Fibroblast of lung (primary cell): ENCODE data around the gene GPC5. TPM values are rescaled to one million over a fixed set of nuclear protein-coding genes. Genes with fewer than 3 reads are reported as not detected.
A peak's percentile ranks its signal among the peaks of the same experiment; 100 is the strongest.

Source experiments
- DNase-seq, 2 donors: peaks; one replicate each; pipeline versions ENCODE4 v3.0.0 to v3.0.0-alpha.2; 2010; ENCODE audit warnings: low read depth in 2 of 2
- H2AFZ ChIP-seq: 2 replicates; pipeline ENCODE4 v1.5.1; 2012; ENCODE audit warnings: low read length, control low read depth, inconsistent platforms
- H3K27ac ChIP-seq: 2 replicates; pipeline ENCODE4 v1.5.1; 2011; ENCODE audit warnings: low read length, control low read depth; ENCODE audit not compliant: insufficient read depth
- H3K27me3 ChIP-seq: 2 replicates; pipeline ENCODE4 v1.5.1; 2011; ENCODE audit warnings: mild to moderate bottlenecking, low read length; ENCODE audit not compliant: control insufficient read depth, insufficient read depth
- H3K36me3 ChIP-seq: 2 replicates; pipeline ENCODE4 v1.5.1; 2011; ENCODE audit warnings: low read length; ENCODE audit not compliant: control insufficient read depth, insufficient read depth
- H3K4me1 ChIP-seq: 2 replicates; pipeline ENCODE4 v1.5.1; 2011; ENCODE audit warnings: low read length; ENCODE audit not compliant: control insufficient read depth, insufficient read depth; ENCODE audit errors: extremely low read depth
- H3K4me2 ChIP-seq: 2 replicates; pipeline ENCODE4 v1.5.1; 2011; ENCODE audit warnings: low read length, control low read depth; ENCODE audit not compliant: insufficient read depth; ENCODE audit errors: extremely low read depth
- H3K4me3 ChIP-seq, 4 experiments: fragments of 200-600 bp in 1 of 4; sonication (generic) in 1 of 4; replicated peaks in 1 of 4; 2 replicates each; pipeline ENCODE4 v1.5.1; 2011 to 2016; ENCODE audit warnings: low read length in 4 of 4, low read depth in 3 of 4, mild to moderate bottlenecking in 3 of 4, control low read depth in 2 of 4, inconsistent platforms in 1 of 4, mixed read lengths in 1 of 4; ENCODE audit not compliant: insufficient read depth in 1 of 4; ENCODE audit errors: control extremely low read depth in 1 of 4
- H3K79me2 ChIP-seq: 2 replicates; pipeline ENCODE4 v1.5.1; 2012; ENCODE audit warnings: mild to moderate bottlenecking, low read length, inconsistent platforms; ENCODE audit not compliant: control insufficient read depth, insufficient read depth
- H3K9ac ChIP-seq: 2 replicates; pipeline ENCODE4 v1.5.1; 2011; ENCODE audit warnings: mild to moderate bottlenecking, low read length, control low read depth; ENCODE audit not compliant: insufficient read depth
- H3K9me3 ChIP-seq: 2 replicates; pipeline ENCODE4 v1.5.1; 2012; ENCODE audit warnings: low read depth, low read length; ENCODE audit not compliant: control insufficient read depth, insufficient read depth
- H4K20me1 ChIP-seq: 2 replicates; pipeline ENCODE4 v1.5.1; 2011; ENCODE audit warnings: low read length; ENCODE audit not compliant: control insufficient read depth, insufficient read depth; ENCODE audit errors: extremely low read depth
- EZH2 ChIP-seq: IDR thresholded peaks from 2 replicates; pipeline ENCODE4 v1.5.1; 2012; ENCODE audit warnings: low read length, control low read depth, mild to moderate bottlenecking; ENCODE audit errors: missing control alignments
- polyA plus RNA-seq, 2 donors: library from polyadenylated mRNA; depleted of rRNA in 1 of 2; stranded (reverse) in 1 of 2; unstranded in 1 of 2; fragments of >200 nt; gene quantifications; 2 replicates each; pipeline ENCODE4 v1.2.1, GENCODE V29; 2011 to 2012; ENCODE audit warnings: missing spikeins in 1 of 2
- total RNA-seq: library from RNA; depleted of rRNA; stranded (reverse); fragments of >200 nt; gene quantifications from 2 replicates; pipeline ENCODE4 v1.2.1, GENCODE V29; 2014
- TF ChIP-seq, protein P1 (sequence below), 2 donors: IDR thresholded peaks in 1 of 2; conservative IDR thresholded peaks in 1 of 2; 1 replicate in 1 of 2; 2 replicates in 1 of 2; pipeline ENCODE4 v1.5.1; 2011 to 2012; ENCODE audit warnings: low read length in 2 of 2, control low read depth in 1 of 2, inconsistent platforms in 1 of 2, low read depth in 1 of 2, mild to moderate bottlenecking in 1 of 2

GPC5 gene
- total and polyA plus RNA-seq, 2 donors (not counting 1 experiment from before 2014, with no cell fraction given) = 0.17 TPM; not detected in 1

DNA sequence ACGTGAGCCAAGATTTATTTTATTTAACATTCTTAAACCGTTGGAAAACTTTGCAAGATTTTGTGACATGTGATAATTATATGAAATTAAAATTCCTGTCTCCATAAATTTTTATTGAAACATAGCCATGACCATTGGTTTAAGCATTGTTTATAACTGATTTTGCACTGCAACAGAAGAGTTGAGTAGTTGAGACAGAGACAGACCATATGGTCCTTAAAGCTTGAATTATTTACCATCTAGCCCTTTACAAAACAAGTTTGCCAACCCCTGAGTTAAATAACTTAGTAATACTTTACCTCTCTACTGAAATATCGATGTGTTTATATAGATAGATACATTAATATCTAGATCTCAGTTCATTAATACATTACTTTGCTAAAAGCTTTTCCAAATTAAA lies 1014.1 kb downstream of the GPC5 start:
- TF ChIP-seq EZH2 = no peak
- TF ChIP-seq, protein P1, sequence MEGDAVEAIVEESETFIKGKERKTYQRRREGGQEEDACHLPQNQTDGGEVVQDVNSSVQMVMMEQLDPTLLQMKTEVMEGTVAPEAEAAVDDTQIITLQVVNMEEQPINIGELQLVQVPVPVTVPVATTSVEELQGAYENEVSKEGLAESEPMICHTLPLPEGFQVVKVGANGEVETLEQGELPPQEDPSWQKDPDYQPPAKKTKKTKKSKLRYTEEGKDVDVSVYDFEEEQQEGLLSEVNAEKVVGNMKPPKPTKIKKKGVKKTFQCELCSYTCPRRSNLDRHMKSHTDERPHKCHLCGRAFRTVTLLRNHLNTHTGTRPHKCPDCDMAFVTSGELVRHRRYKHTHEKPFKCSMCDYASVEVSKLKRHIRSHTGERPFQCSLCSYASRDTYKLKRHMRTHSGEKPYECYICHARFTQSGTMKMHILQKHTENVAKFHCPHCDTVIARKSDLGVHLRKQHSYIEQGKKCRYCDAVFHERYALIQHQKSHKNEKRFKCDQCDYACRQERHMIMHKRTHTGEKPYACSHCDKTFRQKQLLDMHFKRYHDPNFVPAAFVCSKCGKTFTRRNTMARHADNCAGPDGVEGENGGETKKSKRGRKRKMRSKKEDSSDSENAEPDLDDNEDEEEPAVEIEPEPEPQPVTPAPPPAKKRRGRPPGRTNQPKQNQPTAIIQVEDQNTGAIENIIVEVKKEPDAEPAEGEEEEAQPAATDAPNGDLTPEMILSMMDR (conservative IDR thresholded peaks at IDR 0.05 in 1 of 2, IDR thresholded peaks at IDR 0.05 in 1 of 2; ENCODE audit: low read depth in 1 of 2, low read length in 2 of 2) = no peak
- Histone ChIP-seq H4K20me1 (no peaks in the 10 kb centered on the region), H3K27ac (no peak overlapping the region), H3K27me3 (no peaks in the 10 kb centered on the region), H3K36me3 (no peaks in the 10 kb centered on the region), H3K9ac (no peak overlapping the region), H3K9me3 (no peaks in the 10 kb centered on the region), H3K4me3 (no peak overlapping the region), H3K4me1 (no peaks in the 10 kb centered on the region), H2AFZ (no peak overlapping the region), H3K79me2 (no peaks in the 10 kb centered on the region), H3K4me2 (no peak overlapping the region)
- peak in 1 of 2 donors; percentile 4 for DNase-seq

DNA sequence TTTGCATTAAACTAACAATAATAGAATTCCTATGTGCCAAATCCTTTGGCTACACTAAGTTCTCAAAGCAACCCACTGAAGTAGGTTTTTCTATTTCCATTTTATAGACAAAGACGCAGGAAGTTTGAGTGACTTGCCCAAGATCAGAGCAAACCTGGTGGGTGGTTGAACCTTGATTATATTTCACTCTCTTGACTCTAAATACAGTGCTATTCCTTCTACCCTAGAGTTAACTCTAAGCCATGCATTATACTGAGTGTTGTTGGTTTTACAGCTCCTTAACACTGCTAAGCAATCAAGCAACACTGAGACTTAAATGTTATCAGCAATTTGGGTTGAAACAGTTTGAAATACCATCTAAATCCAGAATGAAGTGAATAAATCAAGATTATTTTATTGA lies 1014.6 kb downstream of the GPC5 start:
- H3K4me1 ChIP-seq = no peaks in the 10 kb centered on the region

DNA sequence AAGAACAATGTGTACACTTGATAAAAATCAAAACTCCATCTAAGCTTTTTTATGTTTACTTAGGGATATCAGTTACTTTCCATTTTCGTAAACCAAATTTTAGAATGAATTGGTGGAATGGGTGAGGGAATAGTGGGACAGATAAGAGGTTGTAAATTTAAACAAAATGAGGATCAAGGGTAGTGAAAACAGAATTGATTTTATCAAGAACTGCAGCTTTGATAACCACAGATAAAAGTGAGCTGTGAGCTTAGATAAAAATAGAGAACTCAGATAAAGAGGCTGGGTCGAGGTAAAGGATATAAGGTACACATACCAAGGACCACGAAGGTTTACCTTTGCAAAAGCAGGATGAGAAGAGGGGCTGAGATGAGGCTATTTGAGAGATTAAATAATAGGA lies 1015.0 kb downstream of the GPC5 start:
- Histone ChIP-seq H3K79me2 (no peaks in the 10 kb centered on the region), H3K9me3 (no peaks in the 10 kb centered on the region), H4K20me1 (no peaks in the 10 kb centered on the region), H3K27ac (no peak overlapping the region), H3K4me3 (no peak overlapping the region), H3K9ac (no peak overlapping the region), H2AFZ (no peak overlapping the region), H3K27me3 (no peaks in the 10 kb centered on the region), H3K36me3 (no peaks in the 10 kb centered on the region), H3K4me2 (no peak overlapping the region), H3K4me1 (no peaks in the 10 kb centered on the region)
- no peak for DNase-seq
- TF ChIP-seq, protein P1 (conservative IDR thresholded peaks at IDR 0.05 in 1 of 2, IDR thresholded peaks at IDR 0.05 in 1 of 2; ENCODE audit: low read depth in 1 of 2, low read length in 2 of 2) = no peak
- no peak for TF ChIP-seq EZH2

More for the DNA sequence above, 1014.6 kb downstream of the GPC5 start:
- Histone ChIP-seq H3K36me3 (no peaks in the 10 kb centered on the region), H2AFZ (no peak overlapping the region), H3K9ac (no peak overlapping the region), H3K9me3 (no peaks in the 10 kb centered on the region), H3K4me2 (no peak overlapping the region), H3K27ac (no peak overlapping the region), H4K20me1 (no peaks in the 10 kb centered on the region), H3K79me2 (no peaks in the 10 kb centered on the region), H3K27me3 (no peaks in the 10 kb centered on the region), H3K4me3 (no peak overlapping the region)
- no peak for TF ChIP-seq EZH2
- TF ChIP-seq, protein P1 (conservative IDR thresholded peaks at IDR 0.05 in 1 of 2, IDR thresholded peaks at IDR 0.05 in 1 of 2; ENCODE audit: low read depth in 1 of 2, low read length in 2 of 2) = no peak
- DNase-seq = no peak
